ENCODE results near the gene PSMD7.
"Not testable (repeated sequence)": the region's sequence is repeated elsewhere in the genome, so short reads cannot be mapped to it uniquely, and the experiment has no call there.

PSMD7 gene

GRCh38 chr16:74297145-74297665, 591 bp downstream of the PSMD7 start:
- DNase-seq: peak; percentile 5

GRCh38 chr16:74298104-74298503, 1.5 kb downstream of the PSMD7 start:
- DNase-seq: no peak

- no peak for DNase-seq
These were observed 5.7 kb downstream of the PSMD7 start for GRCh38 chr16:74302341-74302740.

GRCh38 chr16:74304164-74304834, 7.7 kb downstream of the PSMD7 start:
- DNase-seq: no peak

GRCh38 chr16:74304835-74305176, 8.2 kb downstream of the PSMD7 start:
- DNase-seq: no peak

GRCh38 chr16:74305281-74305680, 8.7 kb downstream of the PSMD7 start:
- no peak for DNase-seq

GRCh38 chr16:74305978-74306784, 9.6 kb downstream of the PSMD7 start:
- no peak for DNase-seq

GRCh38 chr16:74307383-74307782, 10.8 kb downstream of the PSMD7 start:
- DNase-seq: no peak

GRCh38 chr16:74309789-74310781, 13.5 kb downstream of the PSMD7 start:
- peak; percentile 24 for DNase-seq

GRCh38 chr16:74315059-74315458, 18.4 kb downstream of the PSMD7 start:
- no peak for DNase-seq

GRCh38 chr16:74320707-74321106, 24.1 kb downstream of the PSMD7 start:
- DNase-seq: no peak

- no peak for DNase-seq
These were observed 24.7 kb downstream of the PSMD7 start for GRCh38 chr16:74321356-74321755.

GRCh38 chr16:74322301-74322710, 25.7 kb downstream of the PSMD7 start:
- no peak for DNase-seq

- DNase-seq: not testable (repeated sequence)
These were observed 28.2 kb downstream of the PSMD7 start for GRCh38 chr16:74324777-74325176.

- no peak for DNase-seq
These were observed 29.0 kb downstream of the PSMD7 start for GRCh38 chr16:74325641-74326040.

GRCh38 chr16:74328346-74328745, 31.7 kb downstream of the PSMD7 start:
- DNase-seq: not testable (repeated sequence)

- not testable (repeated sequence) for DNase-seq
These were observed 35.9 kb downstream of the PSMD7 start for GRCh38 chr16:74332469-74332868.

GRCh38 chr16:74337506-74337905, 40.9 kb downstream of the PSMD7 start:
- DNase-seq: not testable (repeated sequence)

GRCh38 chr16:74339226-74339625, 42.6 kb downstream of the PSMD7 start:
- not testable (repeated sequence) for DNase-seq

- DNase-seq: not testable (repeated sequence)
These were observed 56.4 kb downstream of the PSMD7 start for GRCh38 chr16:74353038-74353437.
